ENCODE data around the gene PSME2. TPM values are rescaled to one million over a fixed set of nuclear protein-coding genes. Genes with fewer than 3 reads are reported as not detected.

PSME2 gene
- total and polyA plus RNA-seq, 10 of the 15 experiments (the other 5 are each of a cell fraction or from before 2014, with no cell fraction given) = 510 to 3,542 (median 913) TPM

DNA sequence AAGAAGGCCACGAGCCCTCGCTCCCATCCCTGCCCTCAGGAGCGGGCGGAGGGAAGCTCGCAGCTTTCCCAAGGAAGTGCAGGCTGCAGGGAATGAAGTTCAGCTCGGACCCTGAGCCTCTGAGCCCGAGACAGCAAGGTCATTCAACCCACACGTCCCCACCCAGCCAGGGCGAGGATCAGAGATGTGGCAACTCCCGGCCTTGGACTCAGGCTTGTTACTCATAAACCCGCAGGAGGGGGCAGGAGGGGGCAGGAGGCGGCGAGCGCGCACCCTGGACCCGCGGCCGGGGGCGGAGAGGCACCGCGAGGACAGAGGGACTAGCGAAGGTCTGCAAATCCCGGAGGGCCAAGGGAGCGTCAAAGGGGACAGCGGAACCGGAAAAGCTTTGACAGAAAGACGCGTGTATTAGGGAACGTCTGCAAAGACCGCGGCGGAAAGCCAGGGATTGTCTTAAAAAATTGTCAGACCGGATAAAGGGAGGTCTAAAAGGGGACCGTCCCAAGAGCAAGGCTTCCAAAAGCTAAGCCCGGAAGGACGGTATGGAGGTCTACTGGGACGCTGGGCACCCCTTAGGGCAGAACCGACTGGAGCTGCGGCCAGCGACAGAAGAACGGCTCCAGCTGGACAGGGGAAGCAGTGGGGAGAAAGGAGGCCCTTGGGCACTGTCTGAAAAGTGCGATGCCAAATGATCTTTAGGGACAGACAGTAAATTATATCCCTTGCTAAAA is 32.4 kb downstream of the PSME2 start (continued):
- TF ChIP-seq, protein P1, sequence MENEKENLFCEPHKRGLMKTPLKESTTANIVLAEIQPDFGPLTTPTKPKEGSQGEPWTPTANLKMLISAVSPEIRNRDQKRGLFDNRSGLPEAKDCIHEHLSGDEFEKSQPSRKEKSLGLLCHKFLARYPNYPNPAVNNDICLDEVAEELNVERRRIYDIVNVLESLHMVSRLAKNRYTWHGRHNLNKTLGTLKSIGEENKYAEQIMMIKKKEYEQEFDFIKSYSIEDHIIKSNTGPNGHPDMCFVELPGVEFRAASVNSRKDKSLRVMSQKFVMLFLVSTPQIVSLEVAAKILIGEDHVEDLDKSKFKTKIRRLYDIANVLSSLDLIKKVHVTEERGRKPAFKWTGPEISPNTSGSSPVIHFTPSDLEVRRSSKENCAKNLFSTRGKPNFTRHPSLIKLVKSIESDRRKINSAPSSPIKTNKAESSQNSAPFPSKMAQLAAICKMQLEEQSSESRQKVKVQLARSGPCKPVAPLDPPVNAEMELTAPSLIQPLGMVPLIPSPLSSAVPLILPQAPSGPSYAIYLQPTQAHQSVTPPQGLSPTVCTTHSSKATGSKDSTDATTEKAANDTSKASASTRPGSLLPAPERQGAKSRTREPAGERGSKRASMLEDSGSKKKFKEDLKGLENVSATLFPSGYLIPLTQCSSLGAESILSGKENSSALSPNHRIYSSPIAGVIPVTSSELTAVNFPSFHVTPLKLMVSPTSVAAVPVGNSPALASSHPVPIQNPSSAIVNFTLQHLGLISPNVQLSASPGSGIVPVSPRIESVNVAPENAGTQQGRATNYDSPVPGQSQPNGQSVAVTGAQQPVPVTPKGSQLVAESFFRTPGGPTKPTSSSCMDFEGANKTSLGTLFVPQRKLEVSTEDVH (IDR thresholded peaks at IDR 0.05; ENCODE audit: low read depth, partially characterized antibody) = peak; percentile 53
- 0 out of 2 replicates have a peak, but pooled peaks have one; percentile 55 for TF ChIP-seq TBL1XR1 (IDR thresholded peaks at IDR 0.05; ENCODE audit: low read depth, low read length)
- TF ChIP-seq WRNIP1 (IDR thresholded peaks at IDR 0.05; ENCODE audit: borderline replicate concordance, low read depth, low read length) = peak; percentile 97; the same call in 1 of the 2 replicates
- peak in 1 of 2 experiments; percentile 36; a peak in 2 of 4 replicates for TF ChIP-seq ETV6 (conservative IDR thresholded peaks at IDR 0.05 in 1 of 2, IDR thresholded peaks at IDR 0.05 in 1 of 2; ENCODE audit: borderline replicate concordance in 1 of 2, low read depth in 1 of 2)
- TF ChIP-seq KAT2A (conservative IDR thresholded peaks at IDR 0.05; ENCODE audit: control insufficient read depth, low read depth, low read length) = no peak
- TF ChIP-seq CREB1 (IDR thresholded peaks at IDR 0.05; ENCODE audit: low read depth) = peak; percentile 86
- TF ChIP-seq ZNF384 (IDR thresholded peaks at IDR 0.05; ENCODE audit: borderline replicate concordance, low read depth, low read length) = no peak
- peak; percentile 32; the same call in 1 of the 2 replicates for TF ChIP-seq BRCA1 (IDR thresholded peaks at IDR 0.05; ENCODE audit: low read depth, low read length)
- peak; percentile 59; the same call in 1 of the 2 replicates for TF ChIP-seq TAF1 (IDR thresholded peaks at IDR 0.05; ENCODE audit: borderline replicate concordance, low read depth, low read length)
- TF ChIP-seq, protein P2, sequence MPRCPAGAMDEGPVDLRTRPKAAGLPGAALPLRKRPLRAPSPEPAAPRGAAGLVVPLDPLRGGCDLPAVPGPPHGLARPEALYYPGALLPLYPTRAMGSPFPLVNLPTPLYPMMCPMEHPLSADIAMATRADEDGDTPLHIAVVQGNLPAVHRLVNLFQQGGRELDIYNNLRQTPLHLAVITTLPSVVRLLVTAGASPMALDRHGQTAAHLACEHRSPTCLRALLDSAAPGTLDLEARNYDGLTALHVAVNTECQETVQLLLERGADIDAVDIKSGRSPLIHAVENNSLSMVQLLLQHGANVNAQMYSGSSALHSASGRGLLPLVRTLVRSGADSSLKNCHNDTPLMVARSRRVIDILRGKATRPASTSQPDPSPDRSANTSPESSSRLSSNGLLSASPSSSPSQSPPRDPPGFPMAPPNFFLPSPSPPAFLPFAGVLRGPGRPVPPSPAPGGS (IDR thresholded peaks at IDR 0.05; ENCODE audit: borderline replicate concordance, insufficient read depth, low read depth, low read length, poor library complexity, severe bottlenecking) = peak; percentile 27
- peak; percentile 85 for TF ChIP-seq GABPA (IDR thresholded peaks at IDR 0.05; ENCODE audit: low read depth)
- TF ChIP-seq TARDBP (IDR thresholded peaks at IDR 0.05; ENCODE audit: borderline replicate concordance) = no peak; the same call in 1 of the 2 replicates
- no peak for TF ChIP-seq ZBED1 (IDR thresholded peaks at IDR 0.05; ENCODE audit: borderline replicate concordance)
- no peak; the same call in 1 of the 2 replicates for TF ChIP-seq SMAD5 (IDR thresholded peaks at IDR 0.05; ENCODE audit: low read depth)
- TF ChIP-seq, protein P3, sequence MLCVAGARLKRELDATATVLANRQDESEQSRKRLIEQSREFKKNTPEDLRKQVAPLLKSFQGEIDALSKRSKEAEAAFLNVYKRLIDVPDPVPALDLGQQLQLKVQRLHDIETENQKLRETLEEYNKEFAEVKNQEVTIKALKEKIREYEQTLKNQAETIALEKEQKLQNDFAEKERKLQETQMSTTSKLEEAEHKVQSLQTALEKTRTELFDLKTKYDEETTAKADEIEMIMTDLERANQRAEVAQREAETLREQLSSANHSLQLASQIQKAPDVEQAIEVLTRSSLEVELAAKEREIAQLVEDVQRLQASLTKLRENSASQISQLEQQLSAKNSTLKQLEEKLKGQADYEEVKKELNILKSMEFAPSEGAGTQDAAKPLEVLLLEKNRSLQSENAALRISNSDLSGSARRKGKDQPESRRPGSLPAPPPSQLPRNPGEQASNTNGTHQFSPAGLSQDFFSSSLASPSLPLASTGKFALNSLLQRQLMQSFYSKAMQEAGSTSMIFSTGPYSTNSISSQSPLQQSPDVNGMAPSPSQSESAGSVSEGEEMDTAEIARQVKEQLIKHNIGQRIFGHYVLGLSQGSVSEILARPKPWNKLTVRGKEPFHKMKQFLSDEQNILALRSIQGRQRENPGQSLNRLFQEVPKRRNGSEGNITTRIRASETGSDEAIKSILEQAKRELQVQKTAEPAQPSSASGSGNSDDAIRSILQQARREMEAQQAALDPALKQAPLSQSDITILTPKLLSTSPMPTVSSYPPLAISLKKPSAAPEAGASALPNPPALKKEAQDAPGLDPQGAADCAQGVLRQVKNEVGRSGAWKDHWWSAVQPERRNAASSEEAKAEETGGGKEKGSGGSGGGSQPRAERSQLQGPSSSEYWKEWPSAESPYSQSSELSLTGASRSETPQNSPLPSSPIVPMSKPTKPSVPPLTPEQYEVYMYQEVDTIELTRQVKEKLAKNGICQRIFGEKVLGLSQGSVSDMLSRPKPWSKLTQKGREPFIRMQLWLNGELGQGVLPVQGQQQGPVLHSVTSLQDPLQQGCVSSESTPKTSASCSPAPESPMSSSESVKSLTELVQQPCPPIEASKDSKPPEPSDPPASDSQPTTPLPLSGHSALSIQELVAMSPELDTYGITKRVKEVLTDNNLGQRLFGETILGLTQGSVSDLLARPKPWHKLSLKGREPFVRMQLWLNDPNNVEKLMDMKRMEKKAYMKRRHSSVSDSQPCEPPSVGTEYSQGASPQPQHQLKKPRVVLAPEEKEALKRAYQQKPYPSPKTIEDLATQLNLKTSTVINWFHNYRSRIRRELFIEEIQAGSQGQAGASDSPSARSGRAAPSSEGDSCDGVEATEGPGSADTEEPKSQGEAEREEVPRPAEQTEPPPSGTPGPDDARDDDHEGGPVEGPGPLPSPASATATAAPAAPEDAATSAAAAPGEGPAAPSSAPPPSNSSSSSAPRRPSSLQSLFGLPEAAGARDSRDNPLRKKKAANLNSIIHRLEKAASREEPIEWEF (IDR thresholded peaks at IDR 0.05; ENCODE audit: insufficient replicate concordance, low read depth, low read length) = no peak
- TF ChIP-seq, protein P4, sequence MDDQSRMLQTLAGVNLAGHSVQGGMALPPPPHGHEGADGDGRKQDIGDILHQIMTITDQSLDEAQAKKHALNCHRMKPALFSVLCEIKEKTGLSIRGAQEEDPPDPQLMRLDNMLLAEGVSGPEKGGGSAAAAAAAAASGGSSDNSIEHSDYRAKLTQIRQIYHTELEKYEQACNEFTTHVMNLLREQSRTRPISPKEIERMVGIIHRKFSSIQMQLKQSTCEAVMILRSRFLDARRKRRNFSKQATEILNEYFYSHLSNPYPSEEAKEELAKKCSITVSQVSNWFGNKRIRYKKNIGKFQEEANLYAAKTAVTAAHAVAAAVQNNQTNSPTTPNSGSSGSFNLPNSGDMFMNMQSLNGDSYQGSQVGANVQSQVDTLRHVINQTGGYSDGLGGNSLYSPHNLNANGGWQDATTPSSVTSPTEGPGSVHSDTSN (IDR thresholded peaks at IDR 0.05; ENCODE audit: insufficient replicate concordance, low read depth, low read length) = no peak
- no peak for TF ChIP-seq ZSCAN29 (IDR thresholded peaks at IDR 0.05)
- TF ChIP-seq POU2F2 (IDR thresholded peaks at IDR 0.05; ENCODE audit: borderline replicate concordance, low read depth, low read length) = peak; percentile 8; the same call in 2 of the 3 replicates
